H9 (cell line): Measurements from ENCODE around the gene LRMDA. TPM values are rescaled to one million over a fixed set of nuclear protein-coding genes. Genes with fewer than 3 reads are reported as not detected.
A peak's percentile ranks its signal among the peaks of the same experiment; 100 is the strongest.

ENCODE experiments used
- DNase-seq: peaks from one replicate; pipeline ENCODE4 v3.0.0-alpha.2; 2017
- H2AFZ ChIP-seq: one replicate; pipeline ENCODE4 v1.6.1; 2013; ENCODE audit warnings: mild to moderate bottlenecking, low read length, control low read depth, moderate library complexity
- H2AK5ac ChIP-seq: 2 replicates; pipeline ENCODE4 v1.6.1; 2013; ENCODE audit warnings: low read length, control low read depth, mixed read lengths; ENCODE audit not compliant: insufficient read length
- H2BK120ac ChIP-seq: one replicate; pipeline ENCODE4 v1.6.1; 2013; ENCODE audit warnings: low read depth, mild to moderate bottlenecking, low read length, control low read depth, inconsistent platforms; ENCODE audit not compliant: poor library complexity, severe bottlenecking
- H2BK12ac ChIP-seq: 2 replicates; pipeline ENCODE4 v1.6.1; 2013; ENCODE audit warnings: low read length, control low read depth, mixed read lengths, low read depth; ENCODE audit not compliant: insufficient read length
- H2BK15ac ChIP-seq: 2 replicates; pipeline ENCODE4 v1.6.1; 2013; ENCODE audit warnings: low read depth, low read length, control low read depth
- H2BK20ac ChIP-seq: one replicate; pipeline ENCODE4 v1.6.1; 2013; ENCODE audit warnings: low read depth, mild to moderate bottlenecking, low read length, control low read depth, inconsistent platforms; ENCODE audit not compliant: poor library complexity, severe bottlenecking
- H2BK5ac ChIP-seq: 2 replicates; pipeline ENCODE4 v1.6.1; 2013; ENCODE audit warnings: low read length, control low read depth, mixed read lengths; ENCODE audit not compliant: insufficient read length
- H3K14ac ChIP-seq: 2 replicates; pipeline ENCODE4 v1.6.1; 2013; ENCODE audit warnings: low read length, control low read depth; ENCODE audit not compliant: insufficient read depth
- H3K18ac ChIP-seq: 2 replicates; pipeline ENCODE4 v1.6.1; 2013; ENCODE audit warnings: low read depth, mild to moderate bottlenecking, mixed read lengths, low read length, control low read depth; ENCODE audit not compliant: insufficient read length
- H3K23ac ChIP-seq: 2 replicates; pipeline ENCODE4 v1.6.1; 2013; ENCODE audit warnings: low read length, control low read depth, mixed read lengths, low read depth; ENCODE audit not compliant: insufficient read length
- H3K23me2 ChIP-seq: 2 replicates; pipeline ENCODE4 v1.6.1; 2013; ENCODE audit warnings: low read depth, mild to moderate bottlenecking, mixed read lengths, low read length, control low read depth; ENCODE audit not compliant: insufficient read length, poor library complexity, severe bottlenecking
- H3K27ac ChIP-seq: 2 replicates; pipeline ENCODE4 v1.5.1; 2013; ENCODE audit warnings: low read length, control low read depth, mixed read lengths, low read depth; ENCODE audit not compliant: insufficient read length
- H3K27me3 ChIP-seq: 2 replicates; pipeline ENCODE4 v1.6.1; 2013; ENCODE audit warnings: low read length, control low read depth, inconsistent platforms; ENCODE audit not compliant: insufficient read depth
- H3K4ac ChIP-seq: 2 replicates; pipeline ENCODE4 v1.6.1; 2013; ENCODE audit warnings: low read depth, mild to moderate bottlenecking, control low read depth, inconsistent platforms, low read length, moderate library complexity
- H3K4me1 ChIP-seq: 2 replicates; pipeline ENCODE4 v1.6.1; 2013; ENCODE audit warnings: low read length, control low read depth, inconsistent platforms; ENCODE audit not compliant: insufficient read depth
- H3K4me2 ChIP-seq: 2 replicates; pipeline ENCODE4 v1.6.1; 2013; ENCODE audit warnings: low read length, control low read depth, mixed read lengths; ENCODE audit not compliant: insufficient read length, insufficient read depth
- H3K56ac ChIP-seq: 2 replicates; pipeline ENCODE4 v1.6.1; 2013; ENCODE audit warnings: low read depth, mild to moderate bottlenecking, mixed read lengths, low read length, control low read depth; ENCODE audit not compliant: insufficient read length
- H3K79me1 ChIP-seq: 2 replicates; pipeline ENCODE4 v1.6.1; 2013; ENCODE audit warnings: low read depth, mild to moderate bottlenecking, moderate library complexity, low read length, control low read depth, inconsistent platforms; ENCODE audit not compliant: insufficient read depth, poor library complexity, severe bottlenecking
- H3K79me2 ChIP-seq: 2 replicates; pipeline ENCODE4 v1.6.1; 2013; ENCODE audit warnings: low read length, control low read depth, inconsistent platforms; ENCODE audit not compliant: insufficient read depth
- H3K9ac ChIP-seq: 2 replicates; pipeline ENCODE4 v1.6.1; 2013; ENCODE audit warnings: low read length, control low read depth, mixed read lengths; ENCODE audit not compliant: insufficient read length; ENCODE audit errors: extremely low read depth
- H3K9me3 ChIP-seq: one replicate; pipeline ENCODE4 v1.6.1; 2013; ENCODE audit warnings: low read depth, low read length, inconsistent platforms; ENCODE audit not compliant: control insufficient read depth
- H3T11ph ChIP-seq: one replicate; pipeline ENCODE4 v1.6.1; 2013; ENCODE audit warnings: mild to moderate bottlenecking, low read length, control low read depth, inconsistent platforms
- H4K20me1 ChIP-seq: one replicate; pipeline ENCODE4 v1.6.1; 2013; ENCODE audit not compliant: control insufficient read depth, insufficient read length, insufficient read depth
- H4K5ac ChIP-seq: 2 replicates; pipeline ENCODE4 v1.6.1; 2013; ENCODE audit warnings: low read depth, mild to moderate bottlenecking, mixed read lengths, low read length, control low read depth; ENCODE audit not compliant: insufficient read length
- H4K8ac ChIP-seq: replicated peaks from 2 replicates; pipeline ENCODE4 v1.6.1; 2013; ENCODE audit warnings: low read length, control low read depth, mixed read lengths, low read depth; ENCODE audit not compliant: insufficient read length
- H4K91ac ChIP-seq: 2 replicates; pipeline ENCODE4 v1.6.1; 2013; ENCODE audit warnings: low read depth, mild to moderate bottlenecking, moderate library complexity, mixed read lengths, low read length, control low read depth; ENCODE audit not compliant: insufficient read length
- H3K27ac Mint-ChIP-seq, 3 experiments: 2 replicates in 2 of 3; 3 replicates in 1 of 3; pipeline ENCODE4 v1.8.0; 2020 to 2021; ENCODE audit warnings: mixed read lengths in 3 of 3, mild to moderate bottlenecking in 1 of 3, moderate library complexity in 1 of 3
- H3K27me3 Mint-ChIP-seq: 2 replicates; pipeline ENCODE4 v1.8.0; 2021; ENCODE audit warnings: low read depth, mild to moderate bottlenecking, moderate library complexity, mixed read lengths
- H3K36me3 Mint-ChIP-seq, 3 experiments: 2 replicates in 2 of 3; 3 replicates in 1 of 3; pipeline ENCODE4 v1.8.0; 2020 to 2021; ENCODE audit warnings: low read depth in 3 of 3, mixed read lengths in 3 of 3; ENCODE audit not compliant: insufficient read depth in 1 of 3
- H3K4me1 Mint-ChIP-seq, 2 experiments: 2 replicates each; pipeline ENCODE4 v1.8.0; 2020; ENCODE audit warnings: mixed read lengths in 2 of 2
- H3K4me3 Mint-ChIP-seq, 2 experiments: 2 replicates in 1 of 2; 3 replicates in 1 of 2; pipeline ENCODE4 v1.8.0; 2020 to 2021; ENCODE audit warnings: mild to moderate bottlenecking in 2 of 2, mixed read lengths in 2 of 2, moderate library complexity in 1 of 2
- H3K9me3 Mint-ChIP-seq, 2 experiments: 2 replicates in 1 of 2; 3 replicates in 1 of 2; pipeline ENCODE4 v1.8.0; 2020; ENCODE audit warnings: mild to moderate bottlenecking in 2 of 2, mixed read lengths in 2 of 2, moderate library complexity in 1 of 2
- WGBS: extraction: QIAGEN DNeasy Blood & Tissue Kit; methylation state at CpG from one replicate; pipeline ENCODE4 v1.1.7; 2013; ENCODE audit warnings: missing lambda C conversion rate, low lambda C conversion rate, mixed read lengths; ENCODE audit not compliant: insufficient read length; ENCODE audit errors: extremely low coverage; 5-methylcytosine and 5-hydroxymethylcytosine counted together
- total RNA-seq: library from RNA; stranded (reverse); gene quantifications from 2 replicates; pipeline ENCODE4 v1.2.1, GENCODE V29; 2021
- TF ChIP-seq, protein P1 (sequence below): fragments of 200-600 bp; sonication (generic); conservative IDR thresholded peaks from 3 replicates; pipeline ENCODE4 v1.8.0; 2021; ENCODE audit warnings: antibody characterized with exemption, mild to moderate bottlenecking

Gene LRMDA
- total RNA-seq, 1 experiment from 2014 or later = 1.8 TPM

DNA sequence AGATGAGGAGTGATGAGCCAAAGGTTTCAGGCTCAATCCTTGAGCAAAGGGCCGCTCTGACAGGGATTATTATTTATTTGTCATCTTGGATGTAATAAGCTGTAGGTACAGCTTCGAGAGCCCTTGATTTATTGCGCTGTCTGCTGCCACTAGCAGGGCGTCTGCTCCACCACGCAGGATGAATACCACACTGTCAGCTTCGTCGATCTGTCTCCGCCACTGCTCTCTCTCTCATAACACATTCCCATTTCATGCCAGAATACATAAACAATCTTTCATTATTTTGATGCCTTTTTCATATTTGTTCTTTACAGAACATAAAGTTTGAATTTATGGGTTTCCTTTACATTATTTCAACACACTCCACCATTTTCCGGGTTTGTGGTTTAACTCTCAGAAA lies 276.6 kb downstream of the LRMDA start:
- Mint-ChIP-seq H3K27me3 (no peaks in the 10 kb centered on the region; the same call in none of the 2 replicates), H3K4me3 (no peak overlapping the region), H3K9me3 (no peaks in the 10 kb centered on the region), H3K36me3 (no peaks in the 10 kb centered on the region; a peak in 1 of 7 replicates), H3K27ac (no peak overlapping the region), H3K4me1 (peaks cover 38 to 40% of the 10 kb centered on the region in 2 experiments)
- no peak overlapping the region for H2AFZ ChIP-seq
- H3K4ac ChIP-seq = no peak overlapping the region
- no peak overlapping the region for H2BK120ac ChIP-seq
- H3K4me2 ChIP-seq = no peak overlapping the region
- H4K8ac ChIP-seq = no peak overlapping the region
- no peak for DNase-seq
- no peak overlapping the region for H2BK15ac ChIP-seq
- no peak overlapping the region for H4K5ac ChIP-seq
- H3K4me1 ChIP-seq = peaks cover 6% of the 10 kb centered on the region; the same call in 1 of the 2 replicates
- no peak overlapping the region for H4K91ac ChIP-seq
- no peaks in the 10 kb centered on the region for H3K27me3 ChIP-seq
- TF ChIP-seq, protein P1, sequence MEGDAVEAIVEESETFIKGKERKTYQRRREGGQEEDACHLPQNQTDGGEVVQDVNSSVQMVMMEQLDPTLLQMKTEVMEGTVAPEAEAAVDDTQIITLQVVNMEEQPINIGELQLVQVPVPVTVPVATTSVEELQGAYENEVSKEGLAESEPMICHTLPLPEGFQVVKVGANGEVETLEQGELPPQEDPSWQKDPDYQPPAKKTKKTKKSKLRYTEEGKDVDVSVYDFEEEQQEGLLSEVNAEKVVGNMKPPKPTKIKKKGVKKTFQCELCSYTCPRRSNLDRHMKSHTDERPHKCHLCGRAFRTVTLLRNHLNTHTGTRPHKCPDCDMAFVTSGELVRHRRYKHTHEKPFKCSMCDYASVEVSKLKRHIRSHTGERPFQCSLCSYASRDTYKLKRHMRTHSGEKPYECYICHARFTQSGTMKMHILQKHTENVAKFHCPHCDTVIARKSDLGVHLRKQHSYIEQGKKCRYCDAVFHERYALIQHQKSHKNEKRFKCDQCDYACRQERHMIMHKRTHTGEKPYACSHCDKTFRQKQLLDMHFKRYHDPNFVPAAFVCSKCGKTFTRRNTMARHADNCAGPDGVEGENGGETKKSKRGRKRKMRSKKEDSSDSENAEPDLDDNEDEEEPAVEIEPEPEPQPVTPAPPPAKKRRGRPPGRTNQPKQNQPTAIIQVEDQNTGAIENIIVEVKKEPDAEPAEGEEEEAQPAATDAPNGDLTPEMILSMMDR = no peak
- no peak overlapping the region for H3K9ac ChIP-seq
- H3K79me1 ChIP-seq = no peaks in the 10 kb centered on the region
- no peak overlapping the region for H2AK5ac ChIP-seq
- no peak overlapping the region for H3K18ac ChIP-seq
- no CpG with 5 or more reads among the region's 9 CpGs for WGBS
- no peak overlapping the region for H3T11ph ChIP-seq
- no peak overlapping the region for H3K14ac ChIP-seq
- H3K9me3 ChIP-seq = no peaks in the 10 kb centered on the region
- no peak overlapping the region for H3K23ac ChIP-seq
- no peak overlapping the region for H3K56ac ChIP-seq
- H3K23me2 ChIP-seq = no peaks in the 10 kb centered on the region
- no peak overlapping the region for H2BK20ac ChIP-seq
- no peak overlapping the region for H2BK5ac ChIP-seq
- no peaks in the 10 kb centered on the region for H4K20me1 ChIP-seq
- peak overlapping the region; percentile 9 for H3K27ac ChIP-seq
- H2BK12ac ChIP-seq = no peak overlapping the region
- no peaks in the 10 kb centered on the region for H3K79me2 ChIP-seq
